Sigmoid colon (tissue), 7 donors: ENCODE data around the gene SNRNP200. TPM values are rescaled to one million over a fixed set of nuclear protein-coding genes. Genes with fewer than 3 reads are reported as not detected.
A peak's percentile ranks its signal among the peaks of the same experiment; 100 is the strongest.
"Not testable (repeated sequence)": the region's sequence is repeated elsewhere in the genome, so short reads cannot be mapped to it uniquely, and the experiment has no call there.

ENCODE experiments used
- DNase-seq: peaks from one replicate; pipeline ENCODE4 v3.0.0-alpha.2; 2019
- H3K27ac ChIP-seq, 4 donors: fragments of 200-600 bp; sonication (generic); one replicate each; pipeline ENCODE4 v1.5.1; 2016 to 2019; ENCODE audit warnings: mild to moderate bottlenecking in 1 of 4
- H3K27me3 ChIP-seq, 3 donors: fragments of 200-600 bp; sonication (generic); one replicate each; pipeline ENCODE4 v1.5.1; 2019; ENCODE audit warnings: mild to moderate bottlenecking in 1 of 3
- H3K36me3 ChIP-seq, 4 donors: fragments of 200-600 bp; sonication (generic); one replicate each; pipeline ENCODE4 v1.5.1; 2016 to 2019
- H3K4me1 ChIP-seq, 4 donors: fragments of 200-600 bp; sonication (generic); one replicate each; pipeline ENCODE4 v1.5.1; 2017 to 2019
- H3K4me3 ChIP-seq, 4 donors: fragments of 200-600 bp; sonication (generic); one replicate each; pipeline ENCODE4 v1.5.1; 2017 to 2019; ENCODE audit warnings: mild to moderate bottlenecking in 2 of 4, moderate library complexity in 1 of 4
- H3K9me3 ChIP-seq, 4 donors: fragments of 200-600 bp in 3 of 4; sonication (generic) in 3 of 4; one replicate each; pipeline versions ENCODE4 v1.5.1 to v1.6.1; 2013 to 2019
- CTCF ChIP-seq, 4 experiments: fragments of 450-650 bp in 3 of 4; fragments of 200-600 bp in 1 of 4; IDR thresholded peaks; one replicate each; pipeline ENCODE4 v1.5.1; 2016 to 2019; ENCODE audit warnings: antibody characterized with exemption in 4 of 4, mild to moderate bottlenecking in 3 of 4, moderate library complexity in 2 of 4
- EP300 ChIP-seq, 4 donors: sonication (generic); formaldehyde crosslinking; IDR thresholded peaks; one replicate each; pipeline ENCODE4 v1.6.1; 2017; ENCODE audit warnings: antibody characterized with exemption in 4 of 4
- POLR2A ChIP-seq, 2 donors: fragments of 450-650 bp; IDR thresholded peaks; one replicate each; pipeline ENCODE4 v1.6.1; 2016; ENCODE audit warnings: antibody characterized with exemption in 2 of 2, mild to moderate bottlenecking in 2 of 2, moderate library complexity in 2 of 2
- POLR2AphosphoS5 ChIP-seq, 4 donors: sonication (generic); formaldehyde crosslinking; IDR thresholded peaks; one replicate each; pipeline ENCODE4 v1.6.1; 2017; ENCODE audit warnings: antibody characterized with exemption in 4 of 4
- WGBS, 2 donors: extraction: QIAGEN DNeasy Blood & Tissue Kit; methylation state at CpG; one replicate each; pipeline ENCODE4 v1.1.7; 2013; 5-methylcytosine and 5-hydroxymethylcytosine counted together
- intact Hi-C: fragments of 100-400 bp; cut with DNase I; formaldehyde crosslinking; loops from one replicate; pipeline ENCODE4 v1.15.1; 2023
- polyA plus RNA-seq, 3 donors: library from polyadenylated mRNA; stranded (reverse); fragments of 200-250 nt; gene quantifications; one replicate each; pipeline ENCODE4 v1.2.3, GENCODE V29; 2013
- total RNA-seq, 4 donors: library from RNA; depleted of rRNA; stranded (reverse); fragments of >200 nt; gene quantifications; one replicate each; pipeline ENCODE4 v1.1.0, GENCODE V29; 2016
- donor health status: healthy with polysubstance abuse.
- donor health status: Bipolar disorder and iron deficiency.
- donor health status: healthy.

SNRNP200 gene
- total and polyA plus RNA-seq, 7 donors, result 26.8 to 86.5 (median 78.9) TPM

DNA sequence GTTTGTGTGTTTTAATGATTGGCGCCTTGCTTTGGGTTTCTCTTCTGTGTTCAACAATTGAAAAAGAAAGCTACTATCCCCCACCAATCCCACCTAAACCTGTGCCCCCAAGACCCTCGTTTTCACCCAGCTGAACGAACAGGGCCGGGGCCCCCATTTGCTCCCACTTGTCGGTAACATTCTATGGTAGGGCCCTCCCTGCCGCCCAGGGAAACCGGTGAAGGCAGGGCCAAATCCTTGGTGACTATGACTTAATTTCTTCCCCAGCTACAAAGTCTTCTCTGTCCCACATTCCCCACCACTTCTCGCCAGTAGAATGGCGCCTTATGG is 598 bp upstream of the SNRNP200 start:
- Histone ChIP-seq H3K4me3 (peak overlapping the region; percentile 79 to 98 (median 87)), H3K9me3 (no peaks in the 10 kb centered on the region), H3K27me3 (no peaks in the 10 kb centered on the region), H3K4me1 (peaks cover 0 to 39% (median 15%) of the 10 kb centered on the region in 4 donors), H3K27ac (peak overlapping the region; percentile 84 to 88 (median 85)), H3K36me3 (peaks cover 23 to 25% (median 24%) of the 10 kb centered on the region in 4 donors)
- TF ChIP-seq EP300 (IDR thresholded peaks at IDR 0.05), result no peak
- no peak for TF ChIP-seq CTCF (IDR thresholded peaks at IDR 0.05)
- TF ChIP-seq POLR2A (IDR thresholded peaks at IDR 0.05), result no peak
- TF ChIP-seq POLR2AphosphoS5 (IDR thresholded peaks at IDR 0.05), result no peak
- WGBS, 2 donors, result 22 to 26% methylated on average over 9 of the region's 9 CpGs
- intact Hi-C loops, result loop anchor here (2.0 kb wide), 2 partner anchors 29 to 39 kb away; partner anchors contain the start of genes CIAO1 and NCAPH
- DNase-seq, result no peak

DNA sequence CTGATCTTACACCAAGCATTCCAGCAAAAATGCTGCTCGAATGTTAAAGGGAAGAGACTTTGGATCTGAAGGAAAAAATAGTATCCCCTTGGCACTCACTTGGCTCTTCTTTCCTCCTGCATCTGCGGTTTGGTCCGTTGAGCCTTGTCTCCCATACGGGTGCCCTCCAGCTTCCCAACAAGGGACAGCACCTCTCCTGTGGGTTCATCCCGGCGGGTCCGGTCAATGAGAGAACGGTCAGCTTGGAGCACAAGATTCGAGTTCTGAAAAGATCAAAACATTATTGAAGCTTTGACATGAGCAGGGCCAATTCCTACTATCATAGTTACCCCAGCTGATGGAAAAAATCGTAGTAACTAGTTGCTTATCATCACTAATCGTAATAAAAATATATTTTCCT is 740 bp downstream of the SNRNP200 start:
- Histone ChIP-seq H3K9me3 (no peaks in the 10 kb centered on the region), H3K27ac (peak overlapping the region; percentile 84 to 88 (median 85)), H3K36me3 (peaks cover 26 to 38% (median 33%) of the 10 kb centered on the region in 4 donors), H3K4me1 (peaks cover 0 to 39% (median 15%) of the 10 kb centered on the region in 4 donors), H3K4me3 (peak overlapping the region; percentile 79 to 98 (median 87)), H3K27me3 (no peaks in the 10 kb centered on the region)
- TF ChIP-seq POLR2AphosphoS5 (IDR thresholded peaks at IDR 0.05) (no peak), CTCF (IDR thresholded peaks at IDR 0.05) (no peak), POLR2A (IDR thresholded peaks at IDR 0.05) (no peak), EP300 (IDR thresholded peaks at IDR 0.05) (no peak)
- WGBS, 2 donors, result 67 to 71% methylated on average over 11 of the region's 11 CpGs
- DNase-seq, result no peak
- intact Hi-C loops, result loop anchor here (2.0 to 5.0 kb wide), 3 partner anchors 30 to 203 kb away; partner anchors contain the start of genes CIAO1, NCAPH and NEURL3

DNA sequence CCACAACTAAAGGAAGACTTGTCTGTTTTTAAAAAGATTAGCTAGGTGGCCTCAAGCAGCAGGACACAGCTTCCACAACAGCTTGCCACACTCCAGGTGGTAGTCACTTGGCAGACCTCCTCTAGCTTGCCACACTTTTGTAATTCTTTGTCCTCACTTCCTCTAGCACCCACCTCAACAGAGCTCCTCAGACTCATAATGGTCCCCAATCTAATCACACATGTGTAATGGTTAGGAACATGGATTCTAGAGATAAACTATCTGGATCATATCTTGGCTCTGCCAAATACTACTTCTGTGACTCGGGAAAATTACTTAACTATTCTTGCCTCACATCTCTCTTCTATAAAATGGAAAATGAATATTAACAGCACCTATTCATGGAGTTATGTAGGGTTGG is 3.5 kb downstream of the SNRNP200 start:
- no peaks in the 10 kb centered on the region for H3K9me3 ChIP-seq
- H3K27ac ChIP-seq, result no peak overlapping the region
- WGBS, 2 donors, result 79 to 91% methylated on average over 1 of the region's 1 CpG
- peaks cover 54 to 66% (median 60%) of the 10 kb centered on the region in 4 donors for H3K36me3 ChIP-seq
- intact Hi-C loops, result loop anchor here (5.0 kb wide), 1 partner anchor 205 kb away; the partner anchor contains the start of gene NEURL3
- H3K4me1 ChIP-seq, result peaks cover 0 to 39% (median 15%) of the 10 kb centered on the region in 4 donors
- TF ChIP-seq CTCF (IDR thresholded peaks at IDR 0.05), result no peak
- TF ChIP-seq EP300 (IDR thresholded peaks at IDR 0.05), result no peak
- no peak for TF ChIP-seq POLR2AphosphoS5 (IDR thresholded peaks at IDR 0.05)
- no peak for TF ChIP-seq POLR2A (IDR thresholded peaks at IDR 0.05)
- no peak overlapping the region for H3K4me3 ChIP-seq
- H3K27me3 ChIP-seq, result no peaks in the 10 kb centered on the region
- DNase-seq, result no peak

GRCh38 chr2:96296925-96297324 is 8.4 kb downstream of the SNRNP200 start:
- Histone ChIP-seq H3K9me3 (no peaks in the 10 kb centered on the region), H3K36me3 (peaks cover 68 to 100% (median 94%) of the 10 kb centered on the region in 4 donors), H3K27ac (no peak overlapping the region), H3K27me3 (no peaks in the 10 kb centered on the region), H3K4me3 (no peak overlapping the region), H3K4me1 (peaks cover 0 to 4% (median 0%) of the 10 kb centered on the region in 4 donors)
- intact Hi-C loops, result no loop called here
- TF ChIP-seq EP300 (IDR thresholded peaks at IDR 0.05) (no peak), POLR2AphosphoS5 (IDR thresholded peaks at IDR 0.05) (no peak), CTCF (IDR thresholded peaks at IDR 0.05) (no peak), POLR2A (IDR thresholded peaks at IDR 0.05) (no peak)
- DNase-seq, result no peak
- 93 to 94% methylated on average over 5 of the region's 5 CpGs for WGBS, 2 donors

DNA sequence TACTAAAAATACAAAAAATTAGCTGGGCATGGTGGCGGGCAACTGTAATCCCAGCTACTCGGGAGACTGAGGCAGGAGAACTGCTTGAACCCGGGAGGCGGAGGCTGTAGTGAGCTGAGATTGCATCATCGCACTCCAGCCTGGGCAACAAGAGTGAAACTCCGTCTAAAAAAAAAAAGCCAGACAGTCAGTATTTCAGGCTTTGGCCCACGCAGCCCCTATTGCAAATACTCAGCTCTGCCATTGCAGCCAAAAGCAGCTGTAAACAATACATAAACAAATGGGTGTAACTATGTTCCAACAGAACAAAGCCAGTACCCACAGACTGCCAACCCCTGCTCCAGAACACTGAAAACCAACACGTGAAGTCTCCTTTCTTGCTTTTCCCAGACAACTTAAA is 11.1 kb downstream of the SNRNP200 start:
- H3K4me1 ChIP-seq, H3K9me3 ChIP-seq, H3K27me3 ChIP-seq, H3K4me3 ChIP-seq, DNase-seq, intact Hi-C loops, H3K27ac ChIP-seq: not testable (repeated sequence)
- H3K36me3 ChIP-seq, result peaks cover 78 to 100% (median 98%) of the 10 kb centered on the region in 4 donors
- 90 to 95% methylated on average over 8 of the region's 8 CpGs for WGBS, 2 donors
